ENCODE results near the gene ULK3.

Gene ULK3

GRCh38 chr15:74808840-74809229 lies 34.1 kb downstream of the ULK3 start (continued):
- TF ChIP-seq CTCF (tag by site-specific recombination; IDR thresholded peaks at IDR 0.05) (no peak), ZIC2 (tag by site-specific recombination; IDR thresholded peaks at IDR 0.05) (no peak), ZNF175 (tag by site-specific recombination; IDR thresholded peaks at IDR 0.05) (no peak), ZXDB (tag by site-specific recombination; IDR thresholded peaks at IDR 0.05) (no peak), ZBTB20 (tag by site-specific recombination; IDR thresholded peaks at IDR 0.05) (no peak), ZNF155 (tag by site-specific recombination; IDR thresholded peaks at IDR 0.05) (no peak), ZNF140 (tag by site-specific recombination; IDR thresholded peaks at IDR 0.05) (no peak), ZNF202 (tag by site-specific recombination; IDR thresholded peaks at IDR 0.05; ENCODE audit: borderline replicate concordance) (no peak), ZBTB17 (tag by site-specific recombination; IDR thresholded peaks at IDR 0.05) (no peak), SP7 (tag by site-specific recombination; IDR thresholded peaks at IDR 0.05) (no peak), AEBP2 (tag by site-specific recombination; IDR thresholded peaks at IDR 0.05; ENCODE audit: borderline replicate concordance) (no peak), ZNF707 (tag by site-specific recombination; IDR thresholded peaks at IDR 0.05) (no peak)
- TF ChIP-seq, protein P1, sequence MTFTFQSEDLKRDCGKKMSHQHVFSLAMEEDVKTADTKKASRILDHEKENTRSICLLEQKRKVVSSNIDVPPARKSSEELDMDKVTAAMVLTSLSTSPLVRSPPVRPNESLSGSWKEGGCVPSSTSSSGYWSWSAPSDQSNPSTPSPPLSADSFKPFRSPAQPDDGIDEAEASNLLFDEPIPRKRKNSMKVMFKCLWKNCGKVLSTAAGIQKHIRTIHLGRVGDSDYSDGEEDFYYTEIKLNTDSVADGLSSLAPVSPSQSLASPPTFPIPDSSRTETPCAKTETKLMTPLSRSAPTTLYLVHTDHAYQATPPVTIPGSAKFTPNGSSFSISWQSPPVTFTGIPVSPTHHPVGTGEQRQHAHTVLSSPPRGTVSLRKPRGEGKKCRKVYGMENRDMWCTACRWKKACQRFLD (tag by site-specific recombination; IDR thresholded peaks at IDR 0.05): no peak

DNA sequence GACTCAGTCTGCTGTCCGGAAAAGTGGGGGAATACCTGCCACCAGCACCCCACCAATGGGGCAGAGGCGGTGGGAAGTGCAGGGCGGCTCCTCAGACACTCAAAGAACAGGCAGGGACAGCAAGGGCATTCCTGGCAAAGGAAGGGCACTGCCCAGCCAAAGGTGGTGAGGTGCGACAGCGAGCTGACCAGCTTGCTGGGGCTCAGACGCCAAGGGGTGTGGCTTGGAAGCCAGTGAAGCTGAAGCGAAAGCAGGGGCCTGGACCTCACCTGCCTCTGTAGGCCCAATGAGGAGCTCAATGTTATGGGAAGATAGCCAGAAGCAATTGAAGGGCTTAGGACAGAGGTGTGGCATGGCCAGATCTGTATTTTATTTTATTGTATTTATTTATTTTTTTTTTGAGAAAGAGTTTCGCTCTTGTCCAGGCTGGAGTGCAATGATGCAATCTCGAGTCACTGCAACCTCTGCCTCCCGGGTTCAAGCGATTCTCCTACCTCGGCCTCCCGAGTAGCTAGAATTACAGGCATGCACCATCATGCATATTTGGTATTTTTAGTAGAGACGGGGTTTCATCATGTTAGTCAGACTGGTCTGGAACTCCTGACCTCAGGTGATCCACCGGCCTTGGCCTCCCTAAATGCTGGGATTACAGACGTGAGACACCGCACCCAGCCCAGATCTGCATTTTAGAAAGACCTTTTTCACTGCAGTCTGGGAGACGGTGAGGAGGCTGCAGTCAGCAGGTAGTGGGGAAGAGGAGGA lies 34.7 kb downstream of the ULK3 start:
- no peaks in the 10 kb centered on the region for H3K4me1 ChIP-seq (ENCODE audit: control insufficient read depth, insufficient read depth, low read length)
- TF ChIP-seq ZNF362 (tag by site-specific recombination; IDR thresholded peaks at IDR 0.05): no peak
- 0 out of 2 replicates have a peak, but pooled peaks have one; percentile 24 for TF ChIP-seq ZBTB20 (tag by site-specific recombination; IDR thresholded peaks at IDR 0.05)
- no peak for TF ChIP-seq ZNF23 (tag by site-specific recombination; IDR thresholded peaks at IDR 0.05; ENCODE audit: borderline replicate concordance)
- TF ChIP-seq ZNF19 (tag by site-specific recombination; IDR thresholded peaks at IDR 0.05; ENCODE audit: low read depth): no peak
- TF ChIP-seq, protein P2, sequence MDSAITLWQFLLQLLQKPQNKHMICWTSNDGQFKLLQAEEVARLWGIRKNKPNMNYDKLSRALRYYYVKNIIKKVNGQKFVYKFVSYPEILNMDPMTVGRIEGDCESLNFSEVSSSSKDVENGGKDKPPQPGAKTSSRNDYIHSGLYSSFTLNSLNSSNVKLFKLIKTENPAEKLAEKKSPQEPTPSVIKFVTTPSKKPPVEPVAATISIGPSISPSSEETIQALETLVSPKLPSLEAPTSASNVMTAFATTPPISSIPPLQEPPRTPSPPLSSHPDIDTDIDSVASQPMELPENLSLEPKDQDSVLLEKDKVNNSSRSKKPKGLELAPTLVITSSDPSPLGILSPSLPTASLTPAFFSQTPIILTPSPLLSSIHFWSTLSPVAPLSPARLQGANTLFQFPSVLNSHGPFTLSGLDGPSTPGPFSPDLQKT (IDR thresholded peaks at IDR 0.05; ENCODE audit: borderline replicate concordance, low read depth, low read length): no peak
- TF ChIP-seq SP3 (tag by site-specific recombination; IDR thresholded peaks at IDR 0.05): no peak
- no peak for TF ChIP-seq ZNF324 (tag by site-specific recombination; IDR thresholded peaks at IDR 0.05)
- TF ChIP-seq ZNF335 (tag by site-specific recombination; conservative IDR thresholded peaks at IDR 0.05): no peak
- CTCF ChIA-PET: interaction anchor here (0.6 to 7.1 kb wide), 13 partner anchors 9 to 442 kb away, joined by 3 to 65 read pairs (median 4); no protein-coding TSS in a partner anchor
- H3K27ac ChIP-seq (ENCODE audit: extremely low read depth, low read depth, low read length): no peak overlapping the region
- no peak overlapping the region for H3K4me3 ChIP-seq (ENCODE audit: low read depth, low read length)
- H3K9me3 ChIP-seq (ENCODE audit: control insufficient read depth, insufficient read depth, low read depth, low read length): no peaks in the 10 kb centered on the region
- peaks cover 0 to 12% of the 10 kb centered on the region in 2 experiments; a peak in 2 of 3 replicates for H3K36me3 ChIP-seq (ENCODE audit: control insufficient read depth in 2 of 2, insufficient read depth in 1 of 2, low read length in 2 of 2)
- POLR2A ChIA-PET: interaction anchor here (0.9 to 1.2 kb wide), 2 partner anchors 18 to 37 kb away, joined by 3 read pairs; no protein-coding TSS in a partner anchor
